IMR-90 (cell line): ENCODE measurements around the gene GNAZ. TPM values are rescaled to one million over a fixed set of nuclear protein-coding genes. Genes with fewer than 3 reads are reported as not detected.

Source experiments
- ATAC-seq: fragments of 200-7000 bp; cut with Tn5 transposase; 2 replicates; pipeline ENCODE4 v1.9.1; 2020; ENCODE audit warnings: low read depth, mild to moderate bottlenecking, moderate library complexity
- BruUV-seq: library from RNA; stranded (reverse); fragments of 400-500 nt; replicated peaks from 2 replicates; lab custom pipeline; 2021; lab: Mats Ljungman, UMichigan
- CTCF ChIA-PET: fragments of 300-600 bp; formaldehyde crosslinking; extraction: SDS; loops from one replicate; lab custom pipeline; 2021; ENCODE audit warnings: antibody characterized with exemption; lab: Yijun Ruan, JAX
- POLR2A ChIA-PET: fragments of 300-600 bp; sonication (Branson Sonifier 250); formaldehyde crosslinking; loops from one replicate; lab custom pipeline; 2022; ENCODE audit warnings: antibody characterized with exemption; ENCODE audit not compliant: unreplicated experiment; lab: Charles Lee
- DNase-seq: peaks from one replicate; pipeline ENCODE4 v3.0.0; 2013
- H2AFZ ChIP-seq: replicated peaks from 2 replicates; pipeline ENCODE3; 2013; ENCODE audit warnings: low read length, mild to moderate bottlenecking; ENCODE audit not compliant: poor library complexity
- H2AK5ac ChIP-seq: 2 replicates; pipeline ENCODE4 v1.6.1; 2013; ENCODE audit warnings: low read depth, low read length, inconsistent platforms
- H2AK9ac ChIP-seq: replicated peaks from 2 replicates; pipeline ENCODE3; 2013; ENCODE audit warnings: mild to moderate bottlenecking, low read depth, low read length, moderate library complexity; ENCODE audit not compliant: poor library complexity
- H2BK120ac ChIP-seq: 2 replicates; pipeline ENCODE4 v1.6.1; 2013; ENCODE audit warnings: low read depth, low read length, inconsistent platforms
- H2BK15ac ChIP-seq: 3 replicates; pipeline ENCODE4 v1.6.1; 2013; ENCODE audit warnings: low read depth, low read length, inconsistent platforms
- H2BK20ac ChIP-seq: 2 replicates; pipeline ENCODE4 v1.6.1; 2013; ENCODE audit warnings: low read depth, mild to moderate bottlenecking, inconsistent platforms, low read length, moderate library complexity
- H2BK5ac ChIP-seq: 2 replicates; pipeline ENCODE4 v1.6.1; 2013; ENCODE audit warnings: mild to moderate bottlenecking, low read depth, low read length, inconsistent platforms; ENCODE audit not compliant: poor library complexity, severe bottlenecking
- H3K14ac ChIP-seq: replicated peaks from 2 replicates; pipeline ENCODE4 v1.6.1; 2013; ENCODE audit warnings: low read depth, low read length, inconsistent platforms
- H3K18ac ChIP-seq: 2 replicates; pipeline ENCODE4 v1.6.1; 2013; ENCODE audit warnings: low read depth, low read length, control low read depth
- H3K23ac ChIP-seq: 2 replicates; pipeline ENCODE4 v1.6.1; 2013; ENCODE audit warnings: low read depth, low read length, inconsistent platforms
- H3K27ac ChIP-seq: 2 replicates; pipeline ENCODE4 v1.5.1; 2013; ENCODE audit warnings: mild to moderate bottlenecking, control low read depth, low read length; ENCODE audit not compliant: insufficient read depth
- H3K27me3 ChIP-seq: 2 replicates; pipeline ENCODE4 v1.6.1; 2013; ENCODE audit warnings: low read length; ENCODE audit not compliant: control insufficient read depth, insufficient read depth
- H3K36me3 ChIP-seq: 2 replicates; pipeline ENCODE4 v1.6.1; 2013; ENCODE audit warnings: low read length, mixed read lengths; ENCODE audit not compliant: control insufficient read depth, insufficient read depth
- H3K4ac ChIP-seq: 2 replicates; pipeline ENCODE4 v1.6.1; 2013; ENCODE audit warnings: low read depth, low read length, inconsistent platforms
- H3K4me1 ChIP-seq: 2 replicates; pipeline ENCODE4 v1.6.1; 2013; ENCODE audit warnings: low read length, mixed read lengths; ENCODE audit not compliant: control insufficient read depth, insufficient read depth
- H3K4me2 ChIP-seq: 2 replicates; pipeline ENCODE4 v1.6.1; 2013; ENCODE audit warnings: low read depth, mild to moderate bottlenecking, control low read depth, low read length, moderate library complexity
- H3K4me3 ChIP-seq: 2 replicates; pipeline ENCODE4 v1.5.1; 2013; ENCODE audit warnings: low read depth, mild to moderate bottlenecking, control low read depth, low read length, moderate library complexity; ENCODE audit not compliant: insufficient read depth
- H3K56ac ChIP-seq: 2 replicates; pipeline ENCODE4 v1.6.1; 2013; ENCODE audit warnings: low read length, inconsistent platforms; ENCODE audit not compliant: insufficient read depth; ENCODE audit errors: extremely low read depth
- H3K79me1 ChIP-seq, 2 experiments: 2 replicates each; pipeline ENCODE4 v1.6.1; 2013; ENCODE audit warnings: low read length in 2 of 2, inconsistent platforms in 1 of 2, low read depth in 1 of 2
- H3K9ac ChIP-seq: 2 replicates; pipeline ENCODE4 v1.6.1; 2013; ENCODE audit warnings: low read depth, low read length, control low read depth
- H3K9me1 ChIP-seq: 2 replicates; pipeline ENCODE4 v1.6.1; 2013; ENCODE audit warnings: low read length, inconsistent platforms; ENCODE audit not compliant: insufficient read depth
- H3K9me3 ChIP-seq: 2 replicates; pipeline ENCODE4 v1.6.1; 2013; ENCODE audit warnings: low read length; ENCODE audit not compliant: control insufficient read depth, insufficient read depth
- H4K20me1 ChIP-seq: 2 replicates; pipeline ENCODE4 v1.6.1; 2013; ENCODE audit warnings: low read length, inconsistent platforms; ENCODE audit not compliant: insufficient read depth
- H4K5ac ChIP-seq: 2 replicates; pipeline ENCODE4 v1.6.1; 2013; ENCODE audit warnings: mild to moderate bottlenecking, low read depth, low read length, control low read depth
- H4K8ac ChIP-seq, 2 experiments: 2 replicates each; pipeline ENCODE4 v1.6.1; 2013; ENCODE audit warnings: low read depth in 2 of 2, low read length in 2 of 2, control low read depth in 1 of 2, inconsistent platforms in 1 of 2
- H4K91ac ChIP-seq: 2 replicates; pipeline ENCODE4 v1.6.1; 2013; ENCODE audit warnings: low read depth, low read length, inconsistent platforms; ENCODE audit not compliant: insufficient read depth
- CTCF ChIP-seq: conservative IDR thresholded peaks from 2 replicates; pipeline ENCODE4 v1.5.1; 2012; ENCODE audit warnings: mild to moderate bottlenecking, low read depth, low read length, improper control_type of control experiment
- MAFK ChIP-seq: IDR thresholded peaks from 2 replicates; pipeline ENCODE4 v1.6.1; 2012; ENCODE audit warnings: low read depth, low read length, improper control_type of control experiment
- MAZ ChIP-seq: IDR thresholded peaks from 2 replicates; pipeline ENCODE4 v1.6.1; 2012; ENCODE audit warnings: low read depth, mild to moderate bottlenecking, low read length, improper control_type of control experiment, moderate library complexity, borderline replicate concordance
- POLR2A ChIP-seq: IDR thresholded peaks from 2 replicates; pipeline ENCODE4 v1.6.1; 2012; ENCODE audit warnings: mild to moderate bottlenecking, low read depth, low read length
- RAD21 ChIP-seq: IDR thresholded peaks from 2 replicates; pipeline ENCODE4 v1.6.1; 2012; ENCODE audit warnings: low read length, improper control_type of control experiment
- SMC3 ChIP-seq: fragments of 150-350 bp; IDR thresholded peaks from 2 replicates; pipeline ENCODE4 v1.6.1; 2016; ENCODE audit warnings: low read depth, mild to moderate bottlenecking, antibody characterized with exemption, low read length, moderate library complexity
- WGBS, 2 experiments: methylation state at CpG; one replicate each; pipeline versions ENCODE4 v1.1.5 to v1.1.7; 2013; ENCODE audit warnings: missing lambda C conversion rate in 2 of 2; ENCODE audit not compliant: insufficient read length in 1 of 2; ENCODE audit errors: extremely low coverage in 2 of 2; 5-methylcytosine and 5-hydroxymethylcytosine counted together
- dilution Hi-C: fragments of 300-500 bp; cut with HindIII; formaldehyde crosslinking; loops from one replicate; pipeline ENCODE4 v1.14.3; 2018; ENCODE audit warnings: low sequenced_read_pairs; ENCODE audit not compliant: unreplicated experiment
- in situ Hi-C: fragments of 300-500 bp; cut with MboI; formaldehyde crosslinking; loops from 3 replicates; pipeline ENCODE4 v1.14.3; 2019; ENCODE audit warnings: low sequenced_read_pairs, inconsistent platforms, mixed read lengths
- intact Hi-C: fragments of 100-400 bp; cut with micrococcal nuclease; formaldehyde crosslinking; loops from 2 replicates; pipeline ENCODE4 v1.10.0; 2022
- polyA plus RNA-seq, 3 experiments: library from polyadenylated mRNA; depleted of rRNA; stranded (reverse); fragments of >200 nt; gene quantifications; 2 replicates each; pipeline ENCODE4 v1.2.3, GENCODE V29; 2012; ENCODE audit warnings: low replicate concordance in 1 of 3
- total RNA-seq: library from RNA; depleted of rRNA; stranded (reverse); fragments of >200 nt; gene quantifications from 2 replicates; pipeline ENCODE4 v1.2.3, GENCODE V29; 2012

The GNAZ gene
- total and polyA plus RNA-seq, 2 of the 4 experiments (the other 2 are of a cell fraction), result 1.5 to 2.5 TPM

GRCh38 chr22:23128269-23129108, 58.2 kb downstream of the GNAZ start:
- WGBS, 2 experiments, result 30% methylated on average over 2 of the region's 14 CpGs; no CpG with 5 or more reads in 1 of the 2 experiments
- intact Hi-C loops (loop anchor here (1.0 to 5.0 kb wide), 2 partner anchors 169 to 281 kb away; no protein-coding TSS in a partner anchor), in situ Hi-C loops (loop anchor here (5.0 to 10.0 kb wide), 2 partner anchors 176 to 274 kb away; no protein-coding TSS in a partner anchor)

More at GRCh38 chr22:23128269-23129108, 58.2 kb downstream of the GNAZ start:
- Histone ChIP-seq H4K5ac (no peak overlapping the region), H3K9me1 (no peaks in the 10 kb centered on the region), H3K4me2 (no peak overlapping the region), H3K79me1 (no peaks in the 10 kb centered on the region), H4K8ac (no peak overlapping the region), H3K27ac (no peak overlapping the region), H3K4me3 (no peak overlapping the region), H3K9ac (no peak overlapping the region), H3K9me3 (no peaks in the 10 kb centered on the region), H3K56ac (no peak overlapping the region), H3K23ac (no peak overlapping the region), H2AK5ac (no peak overlapping the region), H3K4ac (no peak overlapping the region), H2AFZ (peak overlapping the region; percentile 29), H3K14ac (no peak overlapping the region), H3K27me3 (peaks cover 21% of the 10 kb centered on the region), H2BK5ac (no peak overlapping the region), H4K91ac (no peak overlapping the region), H2BK20ac (no peak overlapping the region), H2BK120ac (no peak overlapping the region), H3K18ac (no peak overlapping the region), H2AK9ac (peak overlapping the region; percentile 44), H2BK15ac (no peak overlapping the region), H3K4me1 (peaks cover 3% of the 10 kb centered on the region; the same call in 1 of the 2 replicates), H3K36me3 (no peaks in the 10 kb centered on the region), H4K20me1 (no peaks in the 10 kb centered on the region)
- ChIA-PET CTCF (interaction anchor here (0.6 to 3.3 kb wide), 4 partner anchors 13 to 169 kb away, joined by 3 to 40 read pairs (median 3); no protein-coding TSS in a partner anchor), POLR2A (no interaction called here)
- ATAC-seq (peak; percentile 97), DNase-seq (peak; percentile 84)
- TF ChIP-seq SMC3 (peak; percentile 93), CTCF (peak; percentile 96), MAFK (no peak), MAZ (peak; percentile 74; the same call in 1 of the 2 replicates), POLR2A (0 out of 2 replicates have a peak, but pooled peaks have one; percentile 28), RAD21 (peak; percentile 97)
- no TSS peak for BruUV-seq
- dilution Hi-C loops, result no loop called here
